SK-N-MC (cell line): Measurements from ENCODE around the gene SNX30.

Experiments used
- EZH2 ChIP-seq: fragments of 200-600 bp; sonication (generic); IDR thresholded peaks from one replicate; pipeline ENCODE4 v1.6.1; 2017; ENCODE audit warnings: antibody characterized with exemption
- POLR2AphosphoS5 ChIP-seq: IDR thresholded peaks from 2 replicates; pipeline ENCODE4 v1.6.1; 2012; ENCODE audit warnings: mild to moderate bottlenecking, low read depth, low read length, borderline replicate concordance

DNA sequence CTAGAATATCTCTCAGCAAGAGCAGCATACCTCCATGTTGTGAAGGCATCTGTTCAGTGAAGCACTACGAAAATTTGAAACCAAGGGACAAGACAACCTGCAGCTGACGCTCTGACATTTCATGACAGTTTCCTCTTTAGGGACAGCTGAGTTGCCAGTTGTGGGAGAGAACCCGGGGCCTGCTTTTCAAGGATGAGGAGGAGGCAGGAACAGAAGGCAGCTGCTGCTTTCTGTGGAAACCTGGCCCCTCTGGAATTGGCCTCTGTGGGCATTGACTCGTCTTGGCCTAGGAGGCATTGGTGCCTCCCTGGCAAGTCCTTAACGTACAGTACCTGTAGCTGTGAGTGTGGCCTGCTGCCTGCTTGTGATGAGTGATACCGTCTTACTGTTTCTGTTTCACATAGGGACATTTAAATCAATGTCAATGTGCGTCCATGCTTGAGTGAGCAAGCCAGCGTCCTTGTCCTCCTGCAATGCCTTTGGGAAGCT, 118.5 kb downstream of the SNX30 start:
- TF ChIP-seq POLR2AphosphoS5 (no peak), EZH2 (no peak)
